ENCODE data around the gene TTF2.
"Not testable (repeated sequence)": the region's sequence is repeated elsewhere in the genome, so short reads cannot be mapped to it uniquely, and the experiment has no call there.

The TTF2 gene

GRCh38 chr1:117087686-117088085, 27.6 kb downstream of the TTF2 start:
- DNase-seq (ENCODE audit: extremely low spot score, insufficient read length, low read depth), result no peak
- FAIRE-seq, result no peak

- FAIRE-seq (no peak), DNase-seq (ENCODE audit: extremely low spot score, insufficient read length, low read depth) (no peak)
Measured at GRCh38 chr1:117089996-117090395, 29.9 kb downstream of the TTF2 start.

- FAIRE-seq (no peak), DNase-seq (ENCODE audit: extremely low spot score, insufficient read length, low read depth) (no peak)
Measured at GRCh38 chr1:117092594-117092993, 32.5 kb downstream of the TTF2 start.

GRCh38 chr1:117093091-117093534, 33.0 kb downstream of the TTF2 start:
- DNase-seq (ENCODE audit: extremely low spot score, insufficient read length, low read depth) (no peak), FAIRE-seq (no peak)

- no peak for FAIRE-seq
- DNase-seq (ENCODE audit: extremely low spot score, insufficient read length, low read depth), result no peak
Measured at GRCh38 chr1:117093870-117094621, 33.9 kb downstream of the TTF2 start.

- DNase-seq (ENCODE audit: extremely low spot score, insufficient read length, low read depth), result no peak
- no peak for FAIRE-seq
Measured at GRCh38 chr1:117094841-117095604, 34.9 kb downstream of the TTF2 start.

GRCh38 chr1:117096951-117097408, 36.9 kb downstream of the TTF2 start:
- FAIRE-seq (no peak), DNase-seq (ENCODE audit: extremely low spot score, insufficient read length, low read depth) (no peak)

GRCh38 chr1:117097443-117097842, 37.3 kb downstream of the TTF2 start:
- no peak for FAIRE-seq
- no peak for DNase-seq (ENCODE audit: extremely low spot score, insufficient read length, low read depth)

- FAIRE-seq, result no peak
- DNase-seq (ENCODE audit: extremely low spot score, insufficient read length, low read depth), result no peak
Measured at GRCh38 chr1:117098287-117098890, 38.3 kb downstream of the TTF2 start.

- FAIRE-seq (no peak), DNase-seq (ENCODE audit: extremely low spot score, insufficient read length, low read depth) (no peak)
Measured at GRCh38 chr1:117101334-117101733, 41.2 kb downstream of the TTF2 start.

- not testable (repeated sequence) for DNase-seq (ENCODE audit: extremely low spot score, insufficient read length, low read depth); FAIRE-seq
Measured at GRCh38 chr1:117101858-117102257, 41.7 kb downstream of the TTF2 start.

- DNase-seq (ENCODE audit: extremely low spot score, insufficient read length, low read depth) (no peak), FAIRE-seq (no peak)
Measured at GRCh38 chr1:117104986-117105385, 44.9 kb downstream of the TTF2 start.

GRCh38 chr1:117105722-117106121, 45.6 kb downstream of the TTF2 start:
- FAIRE-seq, result no peak

GRCh38 chr1:117106478-117106877, 46.4 kb downstream of the TTF2 start:
- no peak for DNase-seq (ENCODE audit: extremely low spot score, insufficient read length, low read depth)
- FAIRE-seq, result no peak

More at GRCh38 chr1:117105722-117106121, 45.6 kb downstream of the TTF2 start:
- DNase-seq (ENCODE audit: extremely low spot score, insufficient read length, low read depth), result no peak

GRCh38 chr1:117107364-117107763, 47.2 kb downstream of the TTF2 start:
- DNase-seq (ENCODE audit: extremely low spot score, insufficient read length, low read depth) (no peak), FAIRE-seq (no peak)

GRCh38 chr1:117110774-117111173, 50.6 kb downstream of the TTF2 start:
- FAIRE-seq (no peak), DNase-seq (ENCODE audit: extremely low spot score, insufficient read length, low read depth) (no peak)

GRCh38 chr1:117112047-117112717, 52.1 kb downstream of the TTF2 start:
- no peak for FAIRE-seq
- no peak for DNase-seq (ENCODE audit: extremely low spot score, insufficient read length, low read depth)

GRCh38 chr1:117113199-117113598, 53.1 kb downstream of the TTF2 start:
- DNase-seq (ENCODE audit: extremely low spot score, insufficient read length, low read depth), result no peak
- FAIRE-seq, result no peak

- DNase-seq (ENCODE audit: extremely low spot score, insufficient read length, low read depth), result no peak
- FAIRE-seq, result no peak
Measured at GRCh38 chr1:117114877-117115276, 54.8 kb downstream of the TTF2 start.

GRCh38 chr1:117116090-117116783, 56.1 kb downstream of the TTF2 start:
- DNase-seq (ENCODE audit: extremely low spot score, insufficient read length, low read depth) (no peak), FAIRE-seq (no peak)

All from GM18507 (cell line).